ENCODE results near the gene ELL.
"Not testable (repeated sequence)": the region's sequence is repeated elsewhere in the genome, so short reads cannot be mapped to it uniquely, and the experiment has no call there.

Gene ELL

DNA sequence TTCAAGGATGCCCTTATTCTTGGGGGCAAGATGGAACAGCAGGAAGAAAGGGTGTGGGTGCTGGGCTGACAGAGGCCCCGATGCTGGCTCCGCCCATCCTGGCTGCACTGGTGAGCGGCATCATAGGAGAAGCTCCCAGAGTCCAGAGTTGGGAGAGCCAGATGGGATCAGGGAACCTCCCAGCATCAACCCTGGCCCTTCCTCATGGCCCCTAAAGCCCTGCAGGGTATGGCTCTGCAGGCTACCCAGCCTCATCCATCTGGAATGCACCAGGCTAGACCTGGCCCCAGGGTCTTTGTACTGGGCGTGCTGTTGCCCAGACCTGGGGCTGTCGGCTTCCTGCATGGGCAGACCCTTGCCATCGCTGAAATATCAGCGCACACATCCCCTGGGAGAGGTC, 7.9 kb upstream of the ELL start:
- no peak for DNase-seq

DNA sequence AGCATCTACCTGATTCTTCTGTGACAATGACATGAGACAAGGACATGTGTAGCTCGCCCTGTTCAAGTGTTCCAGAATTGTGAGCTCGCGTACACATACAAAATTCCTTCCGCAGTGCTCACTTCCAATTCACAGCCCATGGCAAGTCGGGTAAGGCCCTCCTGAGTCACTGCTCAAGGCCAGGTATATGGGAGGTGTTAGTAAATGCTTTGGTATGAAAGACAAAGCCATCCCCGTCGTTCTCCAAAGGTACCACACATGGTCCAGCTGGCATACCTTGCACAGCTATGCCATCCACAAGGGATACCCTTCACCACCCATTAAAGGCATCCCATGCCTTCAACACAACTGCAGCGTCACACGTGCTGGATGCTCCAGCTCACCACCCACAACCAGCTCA, 4.4 kb upstream of the ELL start:
- DNase-seq: no peak

DNA sequence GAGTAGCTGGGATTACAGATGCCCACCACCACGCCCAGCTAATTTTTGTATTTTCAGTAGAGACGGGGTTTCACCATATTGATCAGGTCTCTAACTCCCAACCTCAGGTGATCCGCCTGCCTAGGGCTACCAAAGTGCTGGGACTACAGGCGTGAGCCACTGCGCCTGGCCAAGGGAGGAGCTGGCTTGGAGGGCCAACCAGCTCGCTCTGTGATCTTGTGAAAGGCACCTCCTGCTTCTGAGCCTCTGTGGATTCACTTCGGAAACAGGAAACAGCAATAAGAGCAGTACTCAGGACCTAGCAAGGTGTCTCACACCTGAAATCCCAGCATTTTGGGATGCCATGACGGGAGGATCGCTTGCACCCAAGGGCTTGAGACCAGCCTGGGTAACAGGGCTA, 2.0 kb upstream of the ELL start:
- no peak for DNase-seq

DNA sequence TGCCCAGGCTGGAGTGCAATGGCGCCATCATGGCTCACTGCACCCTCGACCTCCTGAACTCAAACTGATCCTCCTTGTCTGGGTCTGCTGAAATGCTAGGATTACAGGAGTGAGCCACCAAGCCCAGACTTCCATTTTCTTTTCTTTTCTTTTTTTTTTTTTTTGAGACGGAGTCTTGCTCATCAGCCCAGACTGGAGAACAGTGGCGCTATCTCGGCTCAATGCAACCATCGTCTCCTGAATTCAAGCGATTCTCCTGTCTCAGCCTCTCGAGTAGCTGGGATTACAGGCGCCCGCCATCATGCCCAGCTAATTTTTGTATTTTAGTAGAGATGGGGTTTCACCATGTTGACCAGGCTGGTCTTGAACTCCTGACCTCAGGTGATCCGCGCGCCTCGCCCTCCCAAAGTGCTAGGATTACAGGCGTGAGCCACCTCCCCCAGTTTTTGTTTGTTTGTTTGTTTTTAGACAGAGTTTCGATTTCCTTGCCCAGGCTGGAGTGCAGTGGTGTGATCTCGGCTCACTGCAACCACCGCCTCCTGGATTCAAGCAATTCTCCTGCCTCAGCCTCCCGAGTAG, 1.1 kb upstream of the ELL start:
- DNase-seq: not testable (repeated sequence)

DNA sequence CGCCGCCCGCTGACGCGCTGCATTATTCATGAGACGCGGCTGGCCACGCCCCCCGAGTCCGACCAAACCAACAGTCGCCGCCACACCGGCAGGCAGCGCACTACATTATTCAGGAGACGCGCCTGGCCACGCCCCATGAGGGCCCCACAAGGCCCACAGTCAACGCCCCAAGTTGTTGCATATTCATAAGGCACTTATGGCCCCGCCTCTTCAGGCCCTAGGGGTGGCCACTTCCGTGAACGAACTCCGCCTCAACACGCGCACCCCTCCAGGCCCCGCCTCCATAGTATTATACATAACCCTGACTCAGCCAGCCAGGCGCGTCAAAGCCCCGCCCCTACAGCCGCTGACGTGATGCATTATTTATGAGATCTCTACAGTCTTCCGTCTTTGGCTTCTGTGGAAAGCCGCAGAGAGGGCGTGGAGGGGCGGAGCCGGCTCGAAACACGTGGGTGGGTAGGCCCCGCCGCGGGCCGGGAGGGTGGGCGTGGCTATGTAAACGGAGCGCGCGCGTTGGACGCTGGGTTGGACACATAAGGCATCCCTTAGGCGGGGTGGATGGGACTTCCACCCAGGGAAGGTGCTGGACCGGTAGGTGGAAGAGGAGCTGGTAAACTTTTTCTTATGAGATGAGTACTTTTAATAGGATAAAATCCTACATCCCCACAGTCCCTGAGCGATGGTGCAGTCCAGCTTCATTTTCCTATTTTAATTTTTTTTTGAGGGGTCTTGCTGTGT, 423 bp upstream of the ELL start:
- peak; percentile 100 for DNase-seq

DNA sequence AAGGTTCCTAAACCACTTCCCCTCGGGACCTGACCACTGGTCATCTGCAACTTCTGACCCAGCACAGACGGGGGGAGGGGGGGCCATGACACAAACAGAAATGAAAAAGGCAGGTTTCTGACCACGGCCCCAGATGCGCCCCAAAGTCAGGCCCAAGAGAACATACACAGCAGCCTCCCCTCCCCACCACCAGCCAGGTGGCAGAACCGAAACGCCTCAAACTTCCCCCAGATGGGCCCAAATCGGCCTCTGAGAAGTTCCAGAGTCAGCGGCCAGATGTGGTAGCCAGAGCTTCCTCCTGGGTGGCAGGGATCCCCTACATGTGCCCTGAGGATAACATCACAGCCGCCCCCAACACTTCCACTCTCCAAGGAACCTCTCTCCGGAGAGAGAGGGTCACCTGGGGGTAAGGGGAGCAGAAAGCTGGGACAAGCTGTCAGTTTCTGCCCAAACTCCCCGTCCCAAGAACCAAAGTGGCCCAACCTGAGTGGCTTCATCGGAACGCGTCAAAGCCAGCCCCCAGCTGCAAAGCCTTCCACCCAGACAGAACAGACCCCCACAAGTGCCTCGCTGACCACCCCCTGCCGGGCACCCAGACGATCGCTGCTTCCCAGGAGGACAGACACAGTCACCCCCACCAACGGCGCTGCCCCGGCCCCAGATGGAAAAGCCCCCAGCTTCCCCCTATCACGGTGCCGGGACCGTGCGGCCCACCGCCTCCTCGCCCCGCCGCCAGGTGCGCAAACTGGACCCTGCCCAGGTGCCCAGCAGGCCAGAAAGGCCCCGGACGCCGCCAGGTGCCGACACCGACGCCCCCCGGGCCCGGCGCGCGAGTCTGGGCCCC, 800 bp downstream of the ELL start:
- no peak for DNase-seq

DNA sequence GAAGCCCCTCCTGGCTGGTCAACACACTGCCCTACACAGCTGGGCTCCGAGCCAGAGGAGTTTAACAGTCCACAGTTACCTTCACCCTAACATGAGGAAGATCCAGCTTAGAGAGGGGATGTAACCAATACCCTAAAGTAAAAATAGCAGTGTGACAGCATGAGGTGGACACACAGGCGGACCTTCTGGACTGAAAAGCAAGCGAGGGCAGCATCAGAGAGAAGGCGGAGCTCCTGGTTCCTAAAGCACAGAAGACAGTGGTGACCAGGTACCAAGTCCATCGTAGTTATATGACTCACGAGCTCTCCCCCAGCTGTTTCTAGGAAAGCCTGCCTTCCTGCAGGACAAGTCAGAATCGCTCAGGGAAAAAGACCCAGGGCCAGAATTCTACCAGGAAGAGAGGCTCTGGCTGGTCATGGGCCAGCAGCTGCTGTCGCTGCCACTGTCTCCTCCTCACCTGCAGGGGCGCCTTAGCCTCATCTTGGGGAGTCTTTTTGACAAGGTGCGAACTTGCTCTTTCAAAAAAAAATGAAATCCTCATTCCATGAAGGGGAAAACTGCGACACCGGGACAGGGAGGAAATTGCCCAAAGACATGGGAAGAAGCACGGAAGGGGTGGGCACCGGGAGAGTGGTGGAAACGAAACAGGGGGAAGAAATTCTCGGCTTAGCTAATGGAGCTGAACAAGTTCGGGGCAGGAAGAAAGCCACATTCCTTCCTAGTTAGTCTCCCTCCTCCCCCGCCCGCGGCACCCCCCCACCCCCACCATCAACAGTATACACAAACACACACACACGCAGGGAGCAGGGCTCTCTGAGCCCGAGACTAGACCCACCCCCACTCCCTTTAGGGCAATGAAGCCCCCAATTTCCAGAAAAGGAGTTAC, 1.7 kb downstream of the ELL start:
- DNase-seq: peak; percentile 32

DNA sequence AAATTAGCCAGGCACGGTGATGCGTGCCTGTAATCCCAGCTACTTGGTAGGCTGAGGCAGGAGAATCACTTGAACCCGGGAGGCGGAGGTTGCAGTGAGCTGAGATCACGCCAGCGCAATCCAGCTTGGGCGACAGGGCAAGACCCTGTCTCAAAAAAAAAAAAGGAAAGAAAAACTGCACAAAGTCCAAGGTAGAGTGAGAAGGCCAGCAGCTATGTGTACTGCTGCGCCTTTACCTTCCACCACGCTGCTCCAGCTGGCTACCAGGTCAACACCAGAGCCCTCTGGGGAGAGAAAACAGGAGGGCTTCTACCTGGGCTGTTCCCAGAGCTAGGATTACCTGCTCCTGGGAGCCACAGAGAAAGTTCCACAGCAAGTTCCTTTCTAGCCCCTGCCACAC, 3.2 kb downstream of the ELL start:
- no peak for DNase-seq

DNA sequence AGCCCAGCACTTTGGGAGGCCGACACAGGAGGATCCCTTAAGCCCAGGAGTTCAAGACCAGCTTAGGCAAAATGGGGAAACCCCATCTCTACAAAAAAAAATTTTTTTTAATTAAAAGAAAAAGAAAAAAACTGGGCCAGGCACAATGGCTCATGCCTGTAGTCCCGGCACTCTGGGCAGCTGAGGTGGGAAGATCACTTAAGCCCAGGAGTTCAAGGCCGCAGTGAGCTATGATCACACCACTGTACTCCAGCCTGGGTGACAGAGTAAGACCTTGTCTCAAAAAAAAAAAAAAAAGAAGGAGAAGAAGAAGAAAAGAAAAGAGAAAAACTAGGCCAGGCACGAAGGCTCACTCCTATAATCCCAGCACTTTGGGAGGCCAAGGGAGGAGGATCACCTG, 4.3 kb downstream of the ELL start:
- DNase-seq: no peak

DNA sequence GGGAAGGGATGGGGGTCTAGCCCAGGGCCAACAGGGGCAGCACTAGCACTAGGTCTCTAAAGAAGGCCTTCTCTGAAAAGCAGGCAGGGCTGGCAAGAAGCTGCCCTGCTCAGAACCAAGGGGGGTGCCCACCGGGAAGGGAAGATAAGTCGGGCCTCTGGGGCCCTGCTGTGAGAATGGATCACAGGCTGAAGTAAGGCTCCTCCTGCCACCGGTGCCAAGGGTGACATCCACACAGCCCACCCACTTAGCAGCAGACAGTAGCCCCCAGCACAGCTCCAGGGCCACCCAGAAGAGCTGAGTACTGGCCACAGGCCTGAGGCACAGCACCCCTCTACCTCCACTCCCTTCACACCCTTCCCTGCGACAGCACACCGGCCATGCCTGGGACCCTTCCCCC, 5.9 kb downstream of the ELL start:
- no peak for DNase-seq

DNA sequence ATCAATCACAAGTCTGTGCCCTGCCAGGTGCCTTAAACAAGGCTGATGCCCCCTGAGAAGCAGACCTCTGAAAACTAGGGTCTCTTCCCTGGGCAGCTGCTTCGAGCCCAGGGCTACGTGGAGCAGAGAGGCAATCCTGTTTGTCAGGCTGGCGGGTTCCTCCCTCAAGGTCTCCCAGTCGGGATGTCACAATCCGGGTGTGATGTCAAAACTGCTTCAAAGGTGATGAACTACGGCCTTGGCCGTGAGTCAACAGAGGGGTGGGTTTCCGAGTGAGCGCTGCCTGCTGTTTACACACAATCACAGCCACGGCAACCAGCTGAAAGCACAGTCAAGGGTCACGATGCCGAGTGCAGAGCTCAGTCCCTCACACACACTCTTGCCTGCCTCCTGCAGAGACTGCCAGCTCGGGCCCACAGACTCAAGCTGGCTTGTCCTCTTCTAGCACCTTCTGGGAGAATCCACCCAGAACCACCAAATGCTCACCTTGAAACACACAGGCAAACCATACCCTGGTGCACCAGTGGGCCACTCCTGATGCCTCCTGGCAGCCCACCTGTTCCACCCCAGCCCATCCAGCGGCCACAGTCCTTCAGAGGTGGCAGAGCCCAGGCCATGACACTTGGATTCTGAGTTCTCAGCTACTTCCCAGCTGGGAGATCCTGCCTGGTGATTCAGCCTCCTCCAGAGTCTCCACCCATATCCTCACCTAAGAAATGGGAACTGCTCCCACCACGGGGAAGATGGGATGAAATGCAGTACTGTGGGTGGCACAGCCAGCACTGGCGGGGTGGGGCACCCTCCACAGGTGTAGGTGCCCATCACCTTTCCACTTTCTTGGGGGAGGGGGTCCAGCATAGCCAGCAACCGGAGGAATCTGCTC, 6.8 kb downstream of the ELL start:
- peak; percentile 40 for DNase-seq

DNA sequence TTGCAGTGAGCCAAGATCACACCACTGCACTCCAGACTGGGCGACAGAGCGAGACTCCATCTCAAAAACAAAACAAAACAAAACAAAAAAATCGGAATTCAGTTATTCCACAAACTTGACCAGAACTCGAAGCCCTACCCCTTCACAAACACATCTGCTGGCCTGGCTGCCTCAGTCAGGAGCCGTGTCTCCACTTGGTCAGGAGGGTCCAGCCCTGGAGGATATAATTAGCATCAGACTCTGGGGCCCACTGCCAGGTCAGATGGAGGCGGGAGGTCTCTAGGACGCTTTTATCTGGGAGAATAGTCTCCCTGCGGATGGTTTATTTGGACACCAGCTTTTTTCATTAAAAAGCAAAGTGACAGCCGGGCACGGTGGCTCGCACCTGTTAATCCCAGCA, 8.0 kb downstream of the ELL start:
- DNase-seq: no peak

DNA sequence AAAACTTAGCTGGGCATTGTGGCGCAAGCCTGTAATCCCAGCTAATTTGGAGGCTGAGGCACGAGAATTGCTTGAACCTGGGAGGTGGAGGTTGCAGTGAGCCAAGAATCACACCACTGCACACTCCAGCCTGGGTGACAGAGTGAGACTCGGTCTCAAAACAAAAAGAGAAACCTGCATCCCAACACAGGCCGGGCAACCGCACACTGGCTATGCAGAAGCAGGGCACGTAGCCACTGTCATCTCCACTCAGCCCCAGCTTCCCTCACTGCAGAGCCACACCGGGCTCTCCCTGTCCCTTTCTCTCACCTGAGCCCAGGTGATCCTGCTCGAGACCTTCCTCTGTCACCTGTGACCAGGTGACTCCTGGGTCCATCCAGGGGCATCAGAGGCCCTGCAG, 11.7 kb downstream of the ELL start:
- no peak for DNase-seq

DNA sequence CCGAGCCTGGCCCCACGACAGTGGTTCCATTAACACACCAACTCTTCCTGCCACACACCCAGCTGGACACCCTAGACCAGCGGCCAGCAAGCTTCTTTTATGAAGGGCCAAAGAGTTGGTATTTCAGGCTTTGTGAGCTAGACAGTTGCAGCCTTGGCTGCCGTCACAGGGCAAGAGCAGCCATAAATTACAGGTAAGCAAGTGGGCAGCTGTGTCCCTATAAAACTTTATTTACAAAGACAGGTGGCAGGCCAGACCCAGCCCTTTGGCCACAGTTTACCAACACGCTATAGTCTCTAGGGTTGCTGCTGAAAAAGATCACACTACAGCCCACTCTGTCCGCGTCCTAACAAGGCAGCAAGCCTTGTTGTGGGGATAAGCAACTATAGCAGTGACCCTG, 13.3 kb downstream of the ELL start:
- no peak for DNase-seq

DNA sequence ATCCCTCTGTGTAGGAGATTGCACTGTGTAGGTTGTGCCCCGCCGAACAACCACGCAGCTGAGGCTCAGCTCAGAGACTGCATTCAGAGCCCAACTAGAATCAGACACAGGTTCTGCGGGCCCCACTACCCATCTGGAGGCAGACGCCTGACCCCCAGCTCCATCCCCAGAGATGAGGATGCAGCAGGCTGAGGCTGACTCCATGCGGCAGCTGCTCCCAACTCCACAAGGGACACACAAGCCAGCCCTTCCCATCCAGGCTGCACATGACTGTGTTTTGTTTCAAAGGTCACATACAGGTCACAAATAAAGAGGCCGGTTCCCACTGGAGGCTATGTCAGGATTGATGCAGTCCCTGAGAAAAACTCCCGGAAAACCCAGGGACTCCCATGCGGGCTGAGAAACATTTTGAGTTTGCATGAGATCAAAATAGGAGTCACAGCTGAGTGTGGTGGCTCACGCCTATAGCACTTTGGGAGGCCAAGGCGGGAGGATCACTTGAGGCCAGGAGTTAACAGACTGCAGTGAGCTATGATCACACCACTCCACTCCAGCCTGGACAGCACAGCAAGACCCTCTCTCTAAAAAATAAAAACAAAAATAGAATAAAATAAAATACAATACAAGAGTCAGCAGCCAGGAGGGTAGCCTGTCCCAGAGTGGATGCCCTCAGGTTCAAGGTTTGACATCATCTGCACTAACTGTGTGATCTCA, 14.0 kb downstream of the ELL start:
- DNase-seq: no peak

DNA sequence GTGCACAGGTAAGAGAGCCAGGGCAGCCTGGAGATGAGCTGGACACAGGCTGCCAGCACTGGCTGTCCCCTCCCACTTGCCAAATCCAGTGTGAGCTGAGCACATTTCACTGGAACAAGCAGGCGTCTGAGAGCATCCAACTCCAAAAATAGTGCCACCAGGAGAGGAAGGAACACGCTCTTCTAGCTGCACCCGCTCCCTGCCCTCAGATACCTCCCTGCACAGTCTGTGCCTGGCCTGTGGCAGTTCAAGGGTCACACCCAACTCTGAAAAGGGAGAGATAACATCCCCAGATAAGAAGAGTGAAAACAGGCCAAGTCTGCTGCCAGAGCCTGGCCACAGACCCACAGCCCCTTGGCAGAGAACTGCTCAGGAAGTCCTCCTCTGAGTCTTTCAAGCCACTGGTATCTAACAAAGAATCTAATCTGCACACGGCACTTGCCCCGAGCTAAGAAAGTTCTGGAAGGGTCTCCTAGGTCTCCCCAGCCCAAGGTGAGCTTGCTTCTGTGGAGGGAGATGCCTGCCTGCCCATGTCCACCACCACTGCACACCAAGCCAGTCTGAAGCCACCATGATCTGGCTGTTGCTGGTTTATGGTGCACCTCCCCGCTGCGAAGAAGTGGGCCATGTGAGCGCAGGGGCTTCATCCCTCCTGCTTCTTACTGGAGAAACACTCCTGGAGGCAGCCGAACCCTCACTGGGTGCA, 14.7 kb downstream of the ELL start:
- DNase-seq: peak; percentile 79

DNA sequence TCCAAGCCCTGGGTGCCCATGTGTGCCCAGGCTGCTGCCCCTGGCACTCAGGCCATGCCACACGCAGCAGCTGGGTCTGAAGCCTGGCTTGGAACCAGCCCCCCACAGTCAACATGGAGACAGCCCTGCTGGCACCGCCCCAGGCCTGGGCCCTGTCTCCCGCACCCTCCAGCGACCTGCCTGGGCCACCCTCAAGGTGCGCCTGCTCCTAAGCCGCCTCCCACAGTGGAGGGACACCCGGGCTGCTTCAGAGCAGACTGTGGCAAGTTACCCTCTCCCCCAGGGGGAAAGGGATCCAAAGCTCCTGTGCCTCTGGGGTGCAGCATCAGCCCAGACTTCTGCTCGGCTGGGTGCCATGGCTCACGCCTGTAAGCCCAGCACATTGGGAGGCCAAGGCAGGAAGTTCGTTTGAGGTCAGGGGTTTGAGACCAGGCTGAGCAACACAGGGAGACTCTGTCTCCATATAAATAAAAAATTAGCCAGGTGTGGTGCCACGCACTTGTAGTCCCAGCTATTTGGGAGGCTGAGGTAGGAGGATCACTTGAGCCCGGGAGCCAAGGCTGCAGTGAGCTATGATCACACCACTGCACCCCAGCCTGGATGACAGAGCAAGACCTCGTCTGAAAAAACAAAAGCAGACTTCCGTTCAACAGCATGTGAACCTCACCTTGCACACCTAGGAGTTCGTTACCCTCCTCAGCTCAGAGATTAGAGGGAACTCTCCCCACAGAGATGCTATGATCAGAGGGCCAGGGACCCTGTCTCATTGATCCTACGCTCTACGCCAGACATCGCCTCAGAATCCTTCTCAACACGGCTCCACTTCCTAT, 15.6 kb downstream of the ELL start:
- DNase-seq: peak; percentile 10

DNA sequence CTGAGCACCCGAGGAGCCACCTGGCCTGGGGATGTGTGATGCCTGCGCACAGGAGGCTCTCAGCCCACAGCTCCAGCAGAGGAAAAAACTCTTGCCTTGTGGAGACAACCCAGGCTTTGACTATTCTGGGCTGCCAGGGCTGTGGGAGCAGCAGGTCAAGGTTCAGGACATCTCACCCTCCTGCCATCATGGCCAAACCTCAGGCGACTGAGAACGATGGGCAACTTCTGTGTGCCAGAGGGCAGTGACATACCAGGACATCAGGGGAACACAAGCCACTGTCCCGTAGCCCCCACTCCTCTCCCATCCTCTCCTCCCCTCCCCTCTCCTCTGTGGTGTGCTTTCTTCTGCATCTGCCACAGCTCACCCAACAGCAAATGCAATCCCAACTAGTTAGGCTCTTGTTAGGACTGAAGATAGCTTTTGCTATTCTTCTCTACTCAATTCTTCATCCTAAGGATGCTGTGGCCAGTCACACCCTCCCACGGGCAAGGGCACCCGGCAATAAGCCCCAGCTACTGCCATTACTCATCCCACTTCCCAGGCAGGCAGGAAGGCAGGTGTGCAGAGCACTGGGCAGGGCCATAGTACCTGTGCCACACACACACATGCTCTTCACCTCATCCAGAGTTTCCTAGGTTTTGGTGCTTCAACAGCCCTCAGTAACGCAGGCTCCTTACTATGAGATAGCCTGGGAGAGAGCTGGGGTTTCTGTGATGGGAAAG, 16.8 kb downstream of the ELL start:
- no peak for DNase-seq
